Measurements from ENCODE around the gene ENOX2. TPM values are rescaled to one million over a fixed set of nuclear protein-coding genes. Genes with fewer than 3 reads are reported as not detected.

Gene ENOX2
- total and polyA plus RNA-seq, 2 of the 13 experiments (the other 11 are each of a cell fraction or from before 2014, with no cell fraction given) = 5.9 to 8.5 TPM

- TF ChIP-seq CREB1 (IDR thresholded peaks at IDR 0.05) = no peak
- TF ChIP-seq CREB1 (CRISPR knock-in tag; IDR thresholded peaks at IDR 0.05) = no peak
- no peak for TF ChIP-seq KLF15 (CRISPR knock-in tag; IDR thresholded peaks at IDR 0.05; ENCODE audit: borderline replicate concordance)
- no peak for TF ChIP-seq IRF2 (CRISPR knock-in tag; IDR thresholded peaks at IDR 0.05)
- no peak for TF ChIP-seq HMGXB4 (CRISPR knock-in tag; IDR thresholded peaks at IDR 0.05; ENCODE audit: borderline replicate concordance in 1 of 2, low read depth in 1 of 2)
- no peak for TF ChIP-seq NFKBIZ (CRISPR knock-in tag; IDR thresholded peaks at IDR 0.05)
- no peak for TF ChIP-seq ELF1 (CRISPR knock-in tag; IDR thresholded peaks at IDR 0.05)
- no peak for TF ChIP-seq NR2F1 (CRISPR knock-in tag; IDR thresholded peaks at IDR 0.05)
- no peak for TF ChIP-seq RAD51 (IDR thresholded peaks at IDR 0.05; ENCODE audit: borderline replicate concordance)
These were observed 325.6 kb downstream of the ENOX2 start (continued) for GRCh38 chrX:130577431-130577830.

- Histone ChIP-seq H2AFZ (ENCODE audit: low read length) (no peak overlapping the region), H3K4me2 (ENCODE audit: low read depth, low read length) (no peak overlapping the region)
- no peak for TF ChIP-seq BATF2 (CRISPR knock-in tag; IDR thresholded peaks at IDR 0.05)
- peak; percentile 43; the same call in 1 of the 2 replicates for TF ChIP-seq RAD21 (CRISPR knock-in tag; IDR thresholded peaks at IDR 0.05)
- TF ChIP-seq ZNF264 (CRISPR knock-in tag; IDR thresholded peaks at IDR 0.05) = no peak
- TF ChIP-seq ZNF142 (CRISPR knock-in tag; IDR thresholded peaks at IDR 0.05) = no peak
- TF ChIP-seq ERF (CRISPR knock-in tag; IDR thresholded peaks at IDR 0.05) = no peak
- no peak for TF ChIP-seq EHMT2 (IDR thresholded peaks at IDR 0.05; ENCODE audit: borderline replicate concordance, low read depth, low read length)
These were observed 327.1 kb downstream of the ENOX2 start for GRCh38 chrX:130575831-130576389.

More at GRCh38 chrX:130575831-130576389, 327.1 kb downstream of the ENOX2 start:
- H3K4me1 ChIP-seq (ENCODE audit: insufficient read depth, low read length) = no peaks in the 10 kb centered on the region
- no TSS peak for BruUV-seq (replicated peaks)
- H3K9ac ChIP-seq (ENCODE audit: insufficient read depth, low read depth, low read length) = no peak overlapping the region
- peak; percentile 83 for FAIRE-seq
- in situ Hi-C loops (cut with HindIII; ENCODE audit: extremely low pct_ligation_motif_present, low pct_unique_long_range_greater_than_20kb) (no loop called here), intact Hi-C loops (cut with micrococcal nuclease; ENCODE audit: unreplicated experiment) (loop anchor here (2.0 to 10.0 kb wide), 3 partner anchors 37 to 339 kb away; no protein-coding TSS in a partner anchor)
- no peak overlapping the region for H3K27ac ChIP-seq (ENCODE audit: extremely low read length, insufficient read depth, low read length)
- H3K27me3 ChIP-seq (ENCODE audit: control insufficient read depth in 1 of 2, insufficient read depth in 2 of 2, low read length in 2 of 2) = no peaks in the 10 kb centered on the region
- H3K4me3 ChIP-seq (replicated peaks in 1 of 3; ENCODE audit: insufficient read depth in 1 of 3, low read depth in 2 of 3, low read length in 3 of 3) = no peak overlapping the region
- 24% methylated on average over 4 of the region's 6 CpGs for WGBS (ENCODE audit: low lambda C conversion rate)
- no peaks in the 10 kb centered on the region for H3K9me3 ChIP-seq (ENCODE audit: low read length)
- peak; percentile 52; the same call in 1 of the 3 replicates for ATAC-seq
- peak; percentile 14 for DNase-seq (ENCODE audit: low spot score)
- ChIA-PET CTCF (ENCODE audit: low intra/inter-chr PET ratio, low total read pairs) (interaction anchor here (0.8 to 1.6 kb wide), 3 partner anchors 226 to 341 kb away, joined by 3 to 6 read pairs (median 4); no protein-coding TSS in a partner anchor), POLR2A (no interaction called here)
- no peaks in the 10 kb centered on the region for H3K36me3 ChIP-seq (replicated peaks in 1 of 2; ENCODE audit: control insufficient read depth in 1 of 2, insufficient read depth in 2 of 2, low read length in 2 of 2)
- no peaks in the 10 kb centered on the region for H3K79me2 ChIP-seq (ENCODE audit: insufficient read depth, low read length)
- H4K20me1 ChIP-seq (ENCODE audit: insufficient read depth, low read length) = no peaks in the 10 kb centered on the region

Data from HepG2 (cell line).